Peyer's patch (tissue), 4 donors: ENCODE data around the gene NOTCH4.

Experiments
- CTCF ChIP-seq, 6 experiments: fragments of 450-650 bp in 4 of 6; fragments of 200-600 bp in 2 of 6; sonication (generic) in 1 of 6; IDR thresholded peaks; one replicate each; pipeline ENCODE4 v1.5.1; 2017 to 2019; ENCODE audit warnings: antibody characterized with exemption in 6 of 6, mild to moderate bottlenecking in 3 of 6, moderate library complexity in 1 of 6
- POLR2A ChIP-seq, 2 donors: fragments of 450-650 bp; IDR thresholded peaks; one replicate each; pipeline ENCODE4 v1.5.1; 2017; ENCODE audit warnings: antibody characterized with exemption in 2 of 2, mild to moderate bottlenecking in 2 of 2, moderate library complexity in 2 of 2

- TF ChIP-seq CTCF (IDR thresholded peaks at IDR 0.05): no peak
- no peak for TF ChIP-seq POLR2A (IDR thresholded peaks at IDR 0.05)
These were observed 73.7 kb downstream of the NOTCH4 start for GRCh38 chr6:32149932-32150870.
